ENCODE data around the gene LTBP2.

LTBP2 gene

DNA sequence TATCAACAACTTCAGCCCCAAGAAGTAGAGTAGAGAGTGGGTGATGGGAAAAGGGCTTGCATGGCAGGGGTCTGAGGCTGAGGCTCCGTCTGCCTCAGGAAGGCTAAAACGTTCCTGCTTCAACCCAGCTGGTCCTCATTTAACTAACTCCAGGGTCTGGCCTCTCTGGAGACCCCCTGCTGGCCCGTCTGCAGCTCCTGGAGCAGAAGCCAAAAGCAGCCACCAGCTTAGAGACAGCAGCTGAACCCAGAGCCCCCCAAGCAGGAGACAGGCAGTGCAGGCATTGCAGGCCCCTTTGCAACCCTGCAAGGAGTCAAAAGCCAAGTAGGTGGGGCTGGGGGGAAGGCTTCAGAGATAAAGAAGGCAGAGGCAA, 25.1 kb upstream of the LTBP2 start:
- DNase-seq: peak; percentile 43

DNA sequence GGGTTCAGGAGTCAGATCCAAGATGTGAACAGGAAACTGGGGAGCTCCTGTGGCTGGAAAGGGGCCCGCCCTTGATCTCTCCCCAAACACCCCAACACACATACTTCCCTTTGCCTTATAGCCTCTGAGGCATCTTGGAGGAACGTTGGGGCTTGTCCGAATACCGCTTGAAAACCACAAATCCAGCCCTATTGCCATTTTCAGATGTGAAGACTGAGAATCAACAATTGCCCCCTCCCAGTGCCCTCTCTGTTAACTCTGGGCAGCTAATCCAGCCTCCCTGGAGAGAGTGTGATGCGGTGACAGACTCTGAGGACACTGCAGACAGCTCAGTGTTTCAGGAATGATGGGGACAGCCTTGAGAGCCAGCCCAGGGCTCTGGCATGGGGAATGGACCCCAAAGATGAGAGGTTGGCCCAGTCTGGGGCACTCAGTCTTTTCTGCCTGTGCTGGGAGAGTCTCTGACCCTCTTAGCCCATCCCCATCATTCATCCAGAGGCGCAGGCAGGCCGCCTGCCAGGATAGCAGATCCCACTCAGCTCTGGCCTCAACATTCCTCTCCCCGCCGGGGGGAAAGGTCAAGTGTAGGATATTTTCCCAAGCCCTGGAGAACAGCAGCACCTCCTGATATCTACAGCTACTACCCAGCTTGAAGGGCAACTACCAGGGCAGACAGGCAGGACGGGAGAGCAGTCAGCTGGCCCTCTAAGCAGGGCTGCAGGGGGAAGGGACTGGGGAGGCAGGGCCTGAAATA, 24.6 kb upstream of the LTBP2 start:
- no peak for DNase-seq

DNA sequence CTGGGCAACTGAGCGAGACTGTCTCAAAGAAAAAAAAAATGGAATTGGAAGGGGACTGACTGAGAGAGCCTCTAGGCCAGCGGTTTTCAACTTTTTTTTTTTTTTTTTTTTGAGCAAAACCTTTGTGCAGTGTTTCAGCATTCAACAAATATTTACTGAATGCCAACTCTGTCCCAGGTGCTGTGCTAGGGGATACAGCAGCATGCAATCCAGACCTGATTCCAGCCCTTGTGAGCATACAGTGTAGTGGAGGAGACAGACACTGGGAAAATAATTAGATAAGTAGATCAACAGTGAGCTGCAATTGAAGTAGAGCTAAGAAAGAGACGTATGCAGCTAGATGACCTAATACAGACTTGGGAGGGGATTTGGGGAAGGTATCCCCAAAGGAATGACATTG, 23.8 kb upstream of the LTBP2 start:
- no peak for DNase-seq

DNA sequence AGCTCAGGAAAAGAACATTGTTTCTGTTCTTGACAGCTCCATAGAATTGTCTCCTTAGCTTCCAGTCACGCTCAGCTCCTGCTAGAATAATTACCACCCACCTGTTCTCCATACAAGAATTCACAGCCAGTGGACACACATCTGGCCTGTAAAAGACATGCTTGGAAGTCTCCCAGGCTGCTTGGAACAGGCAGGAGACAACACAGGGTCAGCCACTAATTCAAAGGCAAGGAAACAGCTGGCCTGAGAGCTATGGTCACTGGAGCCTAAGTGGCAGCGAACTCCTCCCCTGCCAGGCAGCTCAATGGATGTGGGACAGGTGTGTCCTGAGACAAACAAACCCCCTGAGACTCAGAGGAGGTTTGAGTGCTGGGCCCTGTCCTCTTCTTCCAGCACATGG, 22.9 kb upstream of the LTBP2 start:
- DNase-seq: peak; percentile 94

DNA sequence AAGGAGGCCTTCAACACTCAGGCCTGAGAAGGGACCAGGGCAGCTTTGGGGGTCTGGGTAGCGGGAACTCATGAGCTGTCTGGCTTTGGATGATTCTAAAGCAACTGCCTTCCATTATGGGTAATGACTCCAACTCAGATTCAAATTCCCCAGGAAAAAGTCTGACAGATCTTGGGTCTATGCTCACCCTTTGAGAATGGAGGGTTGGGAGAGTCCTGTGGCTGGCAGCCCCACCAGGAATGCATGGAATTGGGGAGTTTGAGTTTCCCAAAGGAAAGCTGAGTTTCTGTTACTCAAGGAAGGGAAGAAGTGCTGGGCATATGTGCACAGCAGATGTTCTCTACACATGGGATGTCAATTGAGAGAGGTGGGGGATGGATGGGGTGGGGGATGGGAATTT, 22.4 kb upstream of the LTBP2 start:
- DNase-seq: peak; percentile 72

DNA sequence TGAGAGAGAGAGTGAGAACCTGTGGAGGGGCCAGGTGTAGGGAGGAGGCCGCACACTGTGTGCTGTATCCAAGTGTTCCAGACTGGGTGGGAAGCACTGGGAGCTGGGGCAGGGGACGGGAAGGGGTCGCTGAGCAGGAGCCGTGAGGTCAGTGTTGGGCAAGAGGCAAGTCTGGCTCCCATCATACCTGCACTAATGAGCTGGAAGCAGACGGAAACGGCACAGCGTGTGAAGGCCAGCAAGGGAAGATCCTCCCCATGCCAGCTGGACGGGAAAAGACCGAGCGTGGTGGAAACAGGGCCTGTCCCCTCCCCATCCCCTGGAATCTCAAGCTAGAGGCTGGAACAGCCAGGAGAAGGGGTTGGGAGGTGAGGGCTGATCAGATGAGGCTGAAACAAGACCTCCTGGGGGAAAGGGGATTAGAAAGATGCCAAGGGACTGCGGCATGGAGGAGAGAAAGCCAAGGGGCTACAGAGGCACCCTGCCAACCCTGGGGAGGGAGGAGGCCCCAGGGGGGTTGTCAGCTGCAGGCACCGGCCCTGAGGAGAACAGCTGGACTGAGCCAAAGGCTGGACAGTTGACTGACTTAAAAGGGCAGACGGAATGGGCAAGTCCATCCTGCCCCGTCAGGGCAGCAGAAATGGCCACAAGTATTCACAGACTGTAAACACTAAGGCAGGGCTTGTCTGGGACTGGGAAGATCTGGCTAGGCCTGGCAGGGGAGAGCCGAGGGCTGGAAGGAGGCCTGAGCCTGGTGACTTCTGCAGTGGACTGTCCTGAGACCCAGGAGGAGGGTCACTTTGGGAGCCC, 19.0 kb upstream of the LTBP2 start:
- DNase-seq: no peak

DNA sequence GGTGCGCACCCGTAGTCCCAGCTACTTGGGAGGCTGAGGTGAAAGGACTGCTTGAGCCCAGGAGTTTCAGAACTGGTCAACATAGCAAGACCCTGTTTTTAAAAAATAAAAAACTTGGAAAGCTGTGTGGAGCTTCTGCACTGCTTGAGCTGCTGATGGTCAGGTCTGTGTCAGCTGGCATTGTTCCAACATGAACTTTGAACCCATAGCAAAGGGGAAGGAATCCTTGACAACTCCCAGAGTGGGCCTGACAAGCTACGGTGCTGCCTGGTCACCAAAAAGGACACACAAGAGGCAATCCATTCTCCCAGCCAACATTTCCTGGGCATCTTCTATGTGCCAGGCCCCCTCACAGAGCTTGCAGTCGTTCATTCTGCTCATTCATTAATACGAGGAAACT, 16.4 kb upstream of the LTBP2 start:
- no peak for DNase-seq

DNA sequence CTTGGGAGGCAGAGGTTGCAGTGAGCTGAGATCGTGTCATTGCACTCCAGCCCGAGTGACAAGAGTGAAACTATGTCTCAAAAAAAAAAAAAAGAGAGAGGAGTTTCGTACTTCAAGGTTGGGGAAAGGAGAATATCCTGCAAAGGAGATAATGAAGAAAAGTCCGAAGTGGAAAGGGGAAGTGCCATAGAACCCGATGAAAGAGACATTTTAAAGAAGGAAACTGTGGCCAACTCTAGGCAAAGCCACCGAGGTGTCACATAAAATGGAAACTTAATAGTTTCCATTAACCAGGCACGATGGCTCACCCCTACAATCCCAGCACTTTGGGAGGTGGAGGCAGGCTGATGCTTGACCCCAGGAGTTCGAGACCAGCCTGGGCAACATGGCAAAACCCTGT, 15.0 kb upstream of the LTBP2 start:
- no peak for DNase-seq

DNA sequence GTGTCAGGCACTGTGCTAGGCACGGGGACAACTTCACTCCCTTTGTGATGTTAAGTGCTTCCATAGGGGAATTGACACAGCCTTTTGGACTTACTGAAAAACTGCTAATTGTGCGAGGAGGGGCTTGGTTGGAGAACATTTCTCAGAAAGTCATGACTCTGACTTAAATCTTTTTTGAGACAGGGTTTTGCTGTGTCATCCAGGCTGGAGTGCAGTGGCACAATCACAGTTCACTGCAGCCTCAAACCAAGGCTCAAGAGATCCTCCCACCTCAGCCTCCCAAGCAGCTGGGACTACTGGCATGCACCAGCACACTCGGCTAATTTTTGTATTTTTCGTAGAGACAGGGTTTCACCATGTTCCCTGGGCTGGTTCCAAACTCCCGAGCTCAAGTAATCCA, 10.2 kb upstream of the LTBP2 start:
- DNase-seq: no peak

DNA sequence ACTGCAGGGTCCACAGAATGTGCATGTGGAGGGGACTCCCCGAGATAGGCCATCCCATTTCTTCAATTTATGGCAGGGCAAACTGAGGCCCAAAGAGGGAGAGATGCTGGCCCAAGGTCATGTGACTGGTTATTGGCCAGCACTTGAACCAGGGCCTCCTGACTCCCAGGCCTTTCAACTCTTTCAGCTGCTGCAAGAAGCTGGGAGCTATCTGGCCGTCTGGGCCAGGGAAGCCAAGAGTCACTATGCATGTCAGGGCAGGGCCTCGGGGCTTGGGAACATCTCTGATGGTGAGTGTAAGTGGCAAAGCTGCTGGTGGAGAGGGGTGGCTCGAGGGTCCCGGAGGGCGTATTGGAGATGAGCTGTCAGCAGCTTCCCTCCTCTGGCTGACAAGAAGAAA, 9.5 kb upstream of the LTBP2 start:
- no peak for DNase-seq

DNA sequence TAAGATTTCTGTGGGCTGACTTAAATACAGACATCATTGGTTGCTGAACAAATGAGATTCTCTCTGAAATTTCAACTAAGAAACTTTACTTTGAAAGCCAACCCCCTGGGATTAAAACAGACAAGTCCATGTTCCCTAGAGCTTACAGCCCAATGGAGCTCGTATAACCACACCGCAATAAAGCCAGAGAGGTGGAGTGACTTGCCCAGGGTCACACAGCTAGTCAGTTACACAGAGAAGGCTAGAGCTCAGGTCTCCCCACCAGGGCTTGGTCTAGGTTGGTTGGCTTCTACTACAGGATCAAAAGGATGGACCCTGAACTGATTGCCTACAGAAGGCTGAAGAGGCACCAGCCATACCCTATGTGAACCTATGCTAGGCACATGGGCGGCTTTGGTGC, 8.9 kb upstream of the LTBP2 start:
- DNase-seq: no peak

DNA sequence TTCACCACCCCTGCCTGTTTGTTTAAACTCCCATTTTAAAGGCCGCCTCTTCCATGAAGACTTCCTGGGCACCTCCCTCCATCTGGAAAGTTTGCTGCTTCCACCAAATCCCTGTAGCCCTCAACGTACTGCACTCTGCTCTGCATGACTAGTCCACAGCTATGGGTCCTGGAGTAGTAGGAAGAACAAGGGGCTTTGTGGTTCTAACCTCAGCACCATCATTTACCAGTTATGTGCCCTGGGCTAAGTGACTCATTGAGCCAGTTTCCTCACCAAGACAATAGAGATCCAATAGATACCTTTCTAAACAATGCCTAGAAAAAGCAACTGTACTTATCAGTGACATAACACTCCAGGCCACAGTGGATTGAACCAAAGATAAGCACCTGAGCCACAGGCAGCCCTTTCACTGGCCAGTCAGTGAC, 8.5 kb upstream of the LTBP2 start:
- no peak for DNase-seq

DNA sequence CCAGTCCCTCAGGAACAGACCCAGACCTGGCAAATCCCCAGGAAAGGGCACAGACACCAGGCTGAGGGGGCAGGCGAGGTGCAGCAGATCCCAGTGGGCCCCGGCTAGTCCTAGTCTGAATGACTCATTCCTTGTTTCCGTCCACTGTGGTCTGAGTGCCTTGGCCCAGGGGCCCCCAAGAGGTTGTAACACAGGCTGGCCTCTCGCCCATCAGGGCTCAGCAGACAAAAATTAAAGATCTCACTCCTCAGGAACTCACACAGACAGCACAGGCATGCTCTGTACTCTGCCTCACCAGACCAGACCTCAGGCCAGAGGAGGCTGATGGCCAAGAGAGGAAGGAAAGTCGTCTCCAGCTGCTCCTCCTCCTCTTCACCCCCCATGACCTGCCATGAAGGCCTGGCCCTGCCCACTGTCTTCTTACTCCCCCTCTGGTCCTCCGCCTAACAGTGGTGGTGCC, 7.7 kb upstream of the LTBP2 start:
- no peak for DNase-seq

DNA sequence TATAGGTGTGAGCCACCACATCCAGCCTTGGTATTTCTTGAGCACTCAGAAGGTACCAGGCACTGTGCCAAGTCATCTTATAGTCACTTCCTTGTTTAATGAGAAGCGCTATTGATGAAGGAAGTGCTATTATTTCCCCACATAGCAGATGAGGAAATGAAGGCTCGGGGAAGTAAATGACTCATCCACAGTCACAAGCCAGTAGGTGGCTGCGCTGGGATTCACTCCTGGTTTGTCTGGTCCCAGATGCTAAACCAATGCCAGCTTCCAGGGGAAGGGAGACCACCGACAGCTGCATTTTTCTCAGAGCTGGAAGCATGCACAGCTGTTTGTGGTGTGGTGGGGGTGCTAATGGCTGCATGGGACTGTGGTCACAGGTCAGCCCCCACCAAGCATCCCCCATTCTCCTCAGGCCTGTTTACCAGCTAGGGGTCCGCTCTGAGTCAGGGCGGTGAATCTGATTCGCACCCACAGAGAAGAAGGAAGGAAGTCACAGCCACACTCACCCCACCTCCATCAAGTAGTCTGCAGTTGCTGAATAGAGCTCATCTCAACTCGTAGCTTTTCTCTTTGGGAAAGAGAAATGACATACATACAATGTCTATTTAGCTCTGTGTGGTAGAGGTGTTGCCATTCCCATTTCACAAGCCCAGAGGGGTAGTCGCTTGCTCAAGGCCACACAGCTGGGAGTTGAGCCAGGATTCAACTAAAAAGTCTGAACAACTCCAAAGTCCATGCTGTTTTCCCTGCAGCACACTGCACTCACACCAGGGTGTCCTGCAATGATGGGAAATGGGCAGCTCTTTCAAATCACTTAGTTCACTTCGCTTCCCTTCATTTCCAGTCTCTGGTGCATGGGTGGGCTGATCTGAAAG, 6.3 kb upstream of the LTBP2 start:
- no peak for DNase-seq

DNA sequence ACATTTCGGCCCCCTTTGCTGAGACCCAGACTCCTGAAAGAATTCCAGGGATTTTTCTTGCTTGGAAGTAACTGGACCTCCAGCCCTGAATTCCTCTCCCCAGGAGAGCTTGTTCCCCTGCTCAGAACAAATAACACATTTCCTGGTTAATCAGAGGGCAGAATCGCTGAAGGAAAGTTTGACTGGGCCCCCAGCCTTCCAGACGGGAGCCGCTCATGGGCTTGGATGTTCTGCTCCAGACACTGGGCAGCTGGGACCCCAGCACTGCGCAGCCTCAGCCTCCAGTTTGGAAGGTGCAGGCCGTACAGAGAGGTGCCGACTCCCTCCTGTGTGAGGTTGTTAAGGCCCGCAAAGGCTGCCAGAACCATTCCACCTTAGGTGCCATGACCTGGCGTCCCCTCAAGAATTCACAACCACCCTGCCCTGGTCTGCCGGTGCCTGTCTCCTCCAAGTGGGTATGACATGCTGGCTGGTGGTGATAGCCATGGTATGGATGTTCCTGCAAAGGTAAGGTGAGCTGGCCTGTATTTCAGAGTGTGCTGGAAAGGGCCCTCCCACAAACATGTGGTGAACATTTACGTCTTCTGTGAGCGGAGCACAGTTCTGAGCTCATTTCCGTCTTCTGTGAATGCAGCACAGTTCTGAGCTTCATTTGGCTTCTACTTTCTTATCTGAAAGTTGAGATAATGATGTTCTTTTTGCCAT, 5.1 kb upstream of the LTBP2 start:
- DNase-seq: no peak

DNA sequence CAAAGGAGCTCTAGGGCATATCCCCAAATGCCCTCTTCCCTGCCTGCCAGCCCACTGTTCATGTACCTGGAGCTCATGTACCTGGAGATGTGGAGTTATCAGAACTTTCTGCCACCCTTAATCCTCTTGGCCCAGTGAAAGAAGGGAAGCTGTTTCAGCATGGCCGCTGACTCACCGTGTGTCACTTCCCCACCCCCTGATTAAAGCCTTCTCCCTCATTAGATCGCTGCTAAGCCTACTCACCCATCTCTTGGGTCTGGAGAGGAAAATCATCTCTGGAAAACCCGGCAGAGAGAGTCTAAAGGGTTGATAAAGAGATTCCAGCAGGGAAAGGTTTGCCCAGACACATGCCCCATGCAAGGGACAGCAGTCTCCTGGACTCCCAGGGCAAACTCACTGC, 4.5 kb upstream of the LTBP2 start:
- no peak for DNase-seq

DNA sequence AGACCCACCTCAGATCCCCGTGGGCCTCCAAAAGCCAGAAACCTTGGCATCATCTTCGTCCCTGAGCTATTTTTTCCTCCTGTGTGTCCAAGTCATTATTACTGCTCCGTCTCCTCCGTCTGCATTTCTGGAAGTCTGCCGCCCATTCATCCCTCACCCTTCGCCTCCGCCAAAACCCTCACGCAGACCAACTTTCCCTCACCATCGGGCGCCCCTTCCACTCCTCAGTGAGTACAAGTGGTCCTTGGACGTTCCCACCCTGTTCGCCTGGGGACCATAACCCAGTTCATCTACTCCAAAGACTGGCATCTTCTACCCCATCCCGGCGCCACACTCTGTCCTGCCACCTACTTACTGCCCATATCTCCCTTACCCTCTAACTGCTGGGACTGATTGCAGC, 3.7 kb upstream of the LTBP2 start:
- DNase-seq: no peak

DNA sequence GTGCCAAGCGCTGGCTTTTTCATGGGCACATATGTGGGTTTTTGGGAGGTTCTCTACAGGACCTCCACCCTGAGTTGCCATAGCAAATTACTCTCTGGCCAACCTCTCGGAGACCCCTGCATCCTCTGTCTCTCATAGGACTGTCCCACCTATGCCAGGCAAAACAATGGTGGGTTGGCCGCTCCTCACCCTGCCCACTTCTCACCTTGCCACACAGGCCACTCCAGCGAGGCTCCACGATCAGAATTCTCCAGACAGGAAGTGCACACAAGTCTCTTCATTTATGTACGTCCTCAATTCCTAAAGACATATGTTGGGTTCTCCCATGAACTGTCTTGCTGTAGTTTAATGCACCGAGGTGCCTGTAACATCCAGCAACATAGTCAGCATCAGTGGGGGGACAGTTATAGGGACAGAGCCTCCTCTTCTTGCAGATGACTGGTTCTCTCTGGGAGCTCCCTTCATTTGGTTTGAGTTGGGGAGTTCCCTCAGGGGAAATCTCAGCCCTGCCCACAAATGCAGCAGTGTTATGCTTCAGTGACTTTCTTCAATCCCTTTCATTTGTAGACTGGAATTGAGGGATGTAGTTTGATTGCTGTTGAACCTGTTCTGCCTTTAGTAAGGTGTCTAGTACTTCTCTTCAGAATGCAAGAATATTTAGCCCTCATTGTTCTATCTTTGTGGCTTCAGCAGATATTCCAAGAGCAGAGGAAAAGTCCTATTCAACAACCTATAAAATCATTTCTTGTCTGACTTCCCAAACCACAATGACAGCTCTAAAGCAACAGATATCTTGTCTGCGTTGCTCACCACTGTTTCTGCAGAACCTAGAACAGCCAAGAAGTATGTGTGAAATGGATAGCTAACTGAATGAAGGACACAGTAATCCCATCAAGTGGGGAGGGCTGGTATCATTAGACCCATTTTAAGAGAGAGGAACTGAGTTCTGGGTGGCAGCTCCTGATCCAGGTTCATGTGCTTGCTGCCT, 2.8 kb upstream of the LTBP2 start:
- no peak for DNase-seq

DNA sequence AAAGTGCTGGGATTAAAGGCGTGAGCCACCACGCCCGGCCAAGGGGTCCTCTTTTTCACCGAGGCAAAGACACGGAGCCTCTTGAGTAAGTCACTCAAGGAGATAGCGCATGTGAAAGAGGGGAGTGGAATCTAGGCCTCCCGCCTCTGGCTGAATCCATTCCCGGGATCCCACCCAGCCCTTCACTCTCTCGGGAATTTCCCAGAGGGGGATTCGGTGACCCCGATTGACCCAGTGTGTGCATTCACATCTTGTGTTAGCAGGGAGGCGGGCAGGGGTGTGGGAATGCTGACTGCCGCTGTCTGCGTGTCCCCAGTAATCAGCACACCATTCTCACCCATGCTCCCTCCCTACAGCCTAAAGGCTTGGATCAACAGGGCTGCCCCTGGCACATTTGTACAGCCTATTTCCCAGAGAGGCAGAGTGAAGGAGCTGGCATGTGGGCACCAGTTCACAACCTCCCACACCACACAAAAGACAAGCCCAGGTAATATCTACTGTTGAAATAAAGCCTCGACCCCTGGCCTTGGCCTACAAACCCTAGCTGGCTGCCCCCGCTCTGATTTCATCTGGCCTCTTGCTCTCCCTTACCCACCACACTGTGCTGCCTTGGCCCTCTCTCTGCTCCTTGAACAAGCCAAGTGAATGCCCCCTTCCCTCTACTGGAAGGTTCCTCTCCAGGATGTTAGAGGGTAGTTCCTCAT, 1.3 kb upstream of the LTBP2 start:
- no peak for DNase-seq

DNA sequence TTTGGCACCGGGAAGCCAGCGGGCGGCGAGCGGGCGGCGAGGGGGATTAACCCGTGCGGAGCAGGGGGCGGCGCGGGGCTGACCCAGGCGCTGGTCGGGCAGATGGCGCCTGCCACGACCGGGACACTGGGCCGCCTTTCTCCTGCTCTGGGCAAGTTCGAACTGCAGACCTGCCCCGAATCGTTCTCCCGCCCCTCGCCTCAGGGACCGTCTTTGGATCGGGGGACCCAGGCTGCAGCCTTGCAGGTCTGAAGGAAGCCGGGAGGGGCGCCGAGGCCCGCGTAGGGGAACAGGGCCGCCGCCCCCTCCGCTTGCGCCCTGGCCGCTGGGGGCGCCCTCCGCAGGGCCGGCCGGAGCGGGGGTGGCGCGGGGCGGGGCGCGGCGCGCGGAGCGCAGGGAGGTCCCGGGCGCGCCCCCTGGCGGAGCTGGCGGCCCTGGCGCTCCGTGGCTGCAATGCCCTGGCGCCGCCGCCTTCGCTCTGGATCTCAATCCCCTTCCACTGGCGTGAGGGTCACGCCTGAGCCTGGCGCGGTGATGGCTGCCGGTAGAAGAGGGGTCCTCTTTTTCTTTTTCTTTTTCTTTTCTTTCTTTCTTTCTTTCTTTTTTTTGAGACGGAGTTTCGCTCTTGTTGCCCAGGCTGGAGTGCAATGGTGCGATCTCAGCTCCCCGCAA, 449 bp upstream of the LTBP2 start:
- no peak for DNase-seq

Measured in NCI-H524 treated with DMSO at 0.1 percent for 48 hours (cell line).